Panc1 (cell line): ENCODE data around the gene SGK1. TPM values are rescaled to one million over a fixed set of nuclear protein-coding genes. Genes with fewer than 3 reads are reported as not detected.

Source experiments
- ATAC-seq: fragments of 200-7000 bp; cut with Tn5 transposase; 2 replicates; pipeline ENCODE4 v1.9.1; 2020; ENCODE audit warnings: mild to moderate bottlenecking, moderate library complexity
- BruUV-seq: library from RNA; stranded (reverse); fragments of 400-500 nt; replicated peaks from 2 replicates; lab custom pipeline; 2021; lab: Mats Ljungman, UMichigan
- CTCF ChIA-PET: fragments of 300-600 bp; sonication (Branson Sonifier 250); formaldehyde crosslinking; loops from one replicate; lab custom pipeline; 2022; ENCODE audit warnings: antibody characterized with exemption; lab: Charles Lee
- POLR2A ChIA-PET: fragments of 300-600 bp; sonication (Branson Sonifier 250); formaldehyde crosslinking; loops from one replicate; lab custom pipeline; 2022; ENCODE audit warnings: antibody characterized with exemption; lab: Charles Lee
- DNase-seq: peaks from one replicate; pipeline ENCODE4 v3.0.0-alpha.2; 2010; ENCODE audit warnings: low read depth, low spot score
- H3K27ac ChIP-seq: 2 replicates; pipeline ENCODE4 v1.5.1; 2011; ENCODE audit warnings: mild to moderate bottlenecking, low read length, inconsistent platforms
- H3K27me3 ChIP-seq: fragments of 200-500 bp; sonication (Bioruptor generic); 2 replicates; pipeline ENCODE4 v1.6.0; 2014; ENCODE audit warnings: low read length, inconsistent platforms; ENCODE audit not compliant: control insufficient read depth, insufficient read depth
- H3K36me3 ChIP-seq: fragments of 200-500 bp; sonication (Bioruptor generic); 2 replicates; pipeline ENCODE4 v1.5.1; 2014; ENCODE audit warnings: inconsistent platforms, mild to moderate bottlenecking, low read length, moderate library complexity; ENCODE audit not compliant: control insufficient read depth, insufficient read depth
- H3K4me1 ChIP-seq: 2 replicates; pipeline ENCODE4 v1.5.1; 2011; ENCODE audit warnings: inconsistent platforms, mild to moderate bottlenecking, low read length, moderate library complexity; ENCODE audit not compliant: control insufficient read depth, insufficient read depth
- H3K4me3 ChIP-seq, 2 experiments: 2 replicates each; pipeline ENCODE4 v1.5.1; 2011 to 2012; ENCODE audit warnings: low read depth in 2 of 2, low read length in 2 of 2, mild to moderate bottlenecking in 2 of 2, inconsistent platforms in 1 of 2, moderate library complexity in 1 of 2
- H3K9me3 ChIP-seq: fragments of 200-500 bp; sonication (Bioruptor generic); 2 replicates; pipeline ENCODE4 v1.5.1; 2014; ENCODE audit warnings: low read depth, mild to moderate bottlenecking, inconsistent platforms, low read length, moderate library complexity; ENCODE audit not compliant: control insufficient read depth, insufficient read depth
- POLR2AphosphoS5 ChIP-seq: IDR thresholded peaks from 2 replicates; pipeline ENCODE4 v1.6.1; 2012; ENCODE audit warnings: mild to moderate bottlenecking, low read depth, low read length, moderate library complexity
- SIN3A ChIP-seq: IDR thresholded peaks from 2 replicates; pipeline ENCODE4 v1.6.1; 2012; ENCODE audit warnings: low read depth, mild to moderate bottlenecking, low read length, moderate library complexity, borderline replicate concordance; ENCODE audit not compliant: insufficient read depth
- TCF7L2 ChIP-seq: IDR thresholded peaks from 2 replicates; pipeline ENCODE4 v1.6.1; 2011; ENCODE audit warnings: mild to moderate bottlenecking, low read depth, low read length, inconsistent platforms
- in situ Hi-C: cut with HindIII; loops from 2 replicates; pipeline ENCODE4 v1.10.0; 2016; ENCODE audit warnings: low sequenced_read_pairs, low pct_unique_long_range_greater_than_20kb
- intact Hi-C: fragments of 100-400 bp; cut with micrococcal nuclease; formaldehyde crosslinking; loops from one replicate; pipeline ENCODE4 v1.10.0; 2022; ENCODE audit not compliant: unreplicated experiment
- total RNA-seq: library from RNA; stranded (reverse); gene quantifications from one replicate; pipeline ENCODE4 v1.2.1, GENCODE V29; 2021; ENCODE audit not compliant: unreplicated experiment
- TF ChIP-seq, protein P1 (sequence below), 2 experiments: IDR thresholded peaks; 2 replicates each; pipeline ENCODE4 v1.6.1; 2011 to 2012; ENCODE audit warnings: low read depth in 2 of 2, control low read depth in 1 of 2, low read length in 1 of 2, mild to moderate bottlenecking in 1 of 2, moderate library complexity in 1 of 2; ENCODE audit not compliant: insufficient read depth in 1 of 2
- TF ChIP-seq, protein P2 (sequence below): fragments of 450-650 bp; IDR thresholded peaks from 2 replicates; pipeline ENCODE4 v1.5.1; 2017; ENCODE audit warnings: mild to moderate bottlenecking

SGK1 gene
- total RNA-seq, 1 experiment from 2014 or later, result 7.5 TPM

DNA sequence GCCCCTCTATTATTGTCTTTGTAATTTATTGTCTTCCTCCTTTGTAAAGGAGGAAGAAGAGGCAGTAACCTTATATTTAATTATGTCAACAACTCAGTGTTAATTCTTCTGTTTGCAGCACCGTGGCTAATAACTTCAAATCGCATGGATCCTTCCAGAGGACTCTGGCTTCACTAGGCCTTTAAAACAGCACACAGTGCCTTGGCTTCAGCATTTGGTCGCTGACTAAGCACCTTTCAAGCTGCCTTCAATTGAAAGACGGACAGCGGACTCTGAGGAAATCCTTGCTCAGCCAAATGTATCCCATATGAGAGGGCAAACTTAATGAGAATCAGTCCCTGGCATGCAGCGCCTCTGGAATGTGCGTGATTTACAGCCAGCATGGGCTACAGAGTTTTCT lies 64.2 kb downstream of the SGK1 start:
- Histone ChIP-seq H3K36me3 (no peaks in the 10 kb centered on the region), H3K4me3 (no peak overlapping the region), H3K9me3 (no peaks in the 10 kb centered on the region), H3K4me1 (no peaks in the 10 kb centered on the region), H3K27me3 (no peaks in the 10 kb centered on the region), H3K27ac (no peak overlapping the region)
- POLR2A ChIA-PET, result no interaction called here
- BruUV-seq, result no TSS peak
- TF ChIP-seq, protein P1, sequence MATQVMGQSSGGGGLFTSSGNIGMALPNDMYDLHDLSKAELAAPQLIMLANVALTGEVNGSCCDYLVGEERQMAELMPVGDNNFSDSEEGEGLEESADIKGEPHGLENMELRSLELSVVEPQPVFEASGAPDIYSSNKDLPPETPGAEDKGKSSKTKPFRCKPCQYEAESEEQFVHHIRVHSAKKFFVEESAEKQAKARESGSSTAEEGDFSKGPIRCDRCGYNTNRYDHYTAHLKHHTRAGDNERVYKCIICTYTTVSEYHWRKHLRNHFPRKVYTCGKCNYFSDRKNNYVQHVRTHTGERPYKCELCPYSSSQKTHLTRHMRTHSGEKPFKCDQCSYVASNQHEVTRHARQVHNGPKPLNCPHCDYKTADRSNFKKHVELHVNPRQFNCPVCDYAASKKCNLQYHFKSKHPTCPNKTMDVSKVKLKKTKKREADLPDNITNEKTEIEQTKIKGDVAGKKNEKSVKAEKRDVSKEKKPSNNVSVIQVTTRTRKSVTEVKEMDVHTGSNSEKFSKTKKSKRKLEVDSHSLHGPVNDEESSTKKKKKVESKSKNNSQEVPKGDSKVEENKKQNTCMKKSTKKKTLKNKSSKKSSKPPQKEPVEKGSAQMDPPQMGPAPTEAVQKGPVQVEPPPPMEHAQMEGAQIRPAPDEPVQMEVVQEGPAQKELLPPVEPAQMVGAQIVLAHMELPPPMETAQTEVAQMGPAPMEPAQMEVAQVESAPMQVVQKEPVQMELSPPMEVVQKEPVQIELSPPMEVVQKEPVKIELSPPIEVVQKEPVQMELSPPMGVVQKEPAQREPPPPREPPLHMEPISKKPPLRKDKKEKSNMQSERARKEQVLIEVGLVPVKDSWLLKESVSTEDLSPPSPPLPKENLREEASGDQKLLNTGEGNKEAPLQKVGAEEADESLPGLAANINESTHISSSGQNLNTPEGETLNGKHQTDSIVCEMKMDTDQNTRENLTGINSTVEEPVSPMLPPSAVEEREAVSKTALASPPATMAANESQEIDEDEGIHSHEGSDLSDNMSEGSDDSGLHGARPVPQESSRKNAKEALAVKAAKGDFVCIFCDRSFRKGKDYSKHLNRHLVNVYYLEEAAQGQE (IDR thresholded peaks at IDR 0.05; ENCODE audit: insufficient read depth in 1 of 2, low read depth in 2 of 2, low read length in 1 of 2), result no peak
- TF ChIP-seq POLR2AphosphoS5 (no peak), TCF7L2 (no peak), SIN3A (no peak)
- TF ChIP-seq, protein P2, sequence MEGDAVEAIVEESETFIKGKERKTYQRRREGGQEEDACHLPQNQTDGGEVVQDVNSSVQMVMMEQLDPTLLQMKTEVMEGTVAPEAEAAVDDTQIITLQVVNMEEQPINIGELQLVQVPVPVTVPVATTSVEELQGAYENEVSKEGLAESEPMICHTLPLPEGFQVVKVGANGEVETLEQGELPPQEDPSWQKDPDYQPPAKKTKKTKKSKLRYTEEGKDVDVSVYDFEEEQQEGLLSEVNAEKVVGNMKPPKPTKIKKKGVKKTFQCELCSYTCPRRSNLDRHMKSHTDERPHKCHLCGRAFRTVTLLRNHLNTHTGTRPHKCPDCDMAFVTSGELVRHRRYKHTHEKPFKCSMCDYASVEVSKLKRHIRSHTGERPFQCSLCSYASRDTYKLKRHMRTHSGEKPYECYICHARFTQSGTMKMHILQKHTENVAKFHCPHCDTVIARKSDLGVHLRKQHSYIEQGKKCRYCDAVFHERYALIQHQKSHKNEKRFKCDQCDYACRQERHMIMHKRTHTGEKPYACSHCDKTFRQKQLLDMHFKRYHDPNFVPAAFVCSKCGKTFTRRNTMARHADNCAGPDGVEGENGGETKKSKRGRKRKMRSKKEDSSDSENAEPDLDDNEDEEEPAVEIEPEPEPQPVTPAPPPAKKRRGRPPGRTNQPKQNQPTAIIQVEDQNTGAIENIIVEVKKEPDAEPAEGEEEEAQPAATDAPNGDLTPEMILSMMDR, result no peak
- intact Hi-C loops, result no loop called here
- DNase-seq (no peak), ATAC-seq (no peak)
- CTCF ChIA-PET, result no interaction called here
- in situ Hi-C loops, result no loop called here

DNA sequence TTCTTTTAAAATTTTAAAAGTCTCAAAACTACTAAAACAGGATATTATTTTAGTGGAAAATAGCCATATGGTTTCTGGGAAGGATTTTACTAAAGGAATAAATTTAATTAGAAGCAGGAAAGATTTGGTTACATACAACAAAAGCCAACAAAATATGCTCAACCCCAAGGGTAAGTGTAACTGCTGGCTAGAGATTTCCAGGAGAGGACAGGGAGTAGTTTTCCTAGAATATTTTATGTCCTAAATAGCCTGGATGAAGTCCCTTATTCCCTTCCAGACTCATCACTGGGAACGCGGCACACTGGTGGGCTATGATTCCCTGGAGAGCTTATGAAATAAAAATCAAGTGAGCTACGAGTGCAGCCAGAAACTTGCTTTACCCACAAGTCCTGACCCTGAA lies 66.6 kb downstream of the SGK1 start:
- H3K9me3 ChIP-seq, result no peaks in the 10 kb centered on the region
- no peak overlapping the region for H3K4me3 ChIP-seq
- intact Hi-C loops, result no loop called here
- CTCF ChIA-PET, result no interaction called here
- no peaks in the 10 kb centered on the region for H3K4me1 ChIP-seq
- no peak overlapping the region for H3K27ac ChIP-seq
- POLR2A ChIA-PET, result interaction anchor here (0.6 kb wide), 1 partner anchor 522 kb away, joined by 3 read pairs; no protein-coding TSS in a partner anchor
- in situ Hi-C loops, result no loop called here
- no peak for ATAC-seq
- TF ChIP-seq SIN3A (no peak), POLR2AphosphoS5 (no peak), TCF7L2 (no peak)
- no TSS peak for BruUV-seq
- no peak for DNase-seq
- no peaks in the 10 kb centered on the region for H3K27me3 ChIP-seq
- no peaks in the 10 kb centered on the region for H3K36me3 ChIP-seq

DNA sequence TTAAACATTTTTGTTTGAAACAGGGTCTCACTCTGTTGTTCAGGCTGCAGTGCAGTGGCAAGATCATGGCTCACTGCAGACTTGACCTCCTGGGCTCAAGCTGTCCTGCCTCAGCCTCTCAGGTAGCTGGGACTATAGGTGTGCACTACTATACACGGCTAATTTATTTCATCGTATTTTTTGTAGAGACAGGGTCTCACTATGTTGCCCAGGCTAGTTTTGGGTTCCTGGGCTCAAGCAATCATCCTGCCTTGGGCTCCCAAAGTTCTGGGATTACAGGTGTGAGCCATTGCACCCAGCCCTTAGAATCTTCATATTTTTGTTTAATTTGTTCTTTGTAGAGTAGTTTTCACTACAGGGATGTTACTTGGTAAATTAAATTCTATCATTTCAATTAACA lies 67.1 kb downstream of the SGK1 start:
- H3K27ac ChIP-seq, result no peak overlapping the region
- POLR2A ChIA-PET, result interaction anchor here (0.6 kb wide), 1 partner anchor 523 kb away, joined by 3 read pairs; no protein-coding TSS in a partner anchor

More for the DNA sequence above, 67.1 kb downstream of the SGK1 start:
- no TSS peak for BruUV-seq
- H3K36me3 ChIP-seq, result no peaks in the 10 kb centered on the region
- intact Hi-C loops, result no loop called here
- in situ Hi-C loops, result no loop called here
- no peaks in the 10 kb centered on the region for H3K4me1 ChIP-seq
- H3K4me3 ChIP-seq, result no peak overlapping the region
- ATAC-seq (no peak), DNase-seq (no peak)
- H3K9me3 ChIP-seq, result no peaks in the 10 kb centered on the region
- no peaks in the 10 kb centered on the region for H3K27me3 ChIP-seq
- no peak for TF ChIP-seq TCF7L2
- TF ChIP-seq SIN3A, result no peak
- no peak for TF ChIP-seq POLR2AphosphoS5
- TF ChIP-seq, protein P2, result no peak
- TF ChIP-seq, protein P1 (IDR thresholded peaks at IDR 0.05; ENCODE audit: insufficient read depth in 1 of 2, low read depth in 2 of 2, low read length in 1 of 2), result no peak
- CTCF ChIA-PET, result no interaction called here
